Thoracic aorta (tissue), 2 donors: Measurements from ENCODE around the gene CAMKMT. TPM values are rescaled to one million over a fixed set of nuclear protein-coding genes. Genes with fewer than 3 reads are reported as not detected.

Source experiments
- ATAC-seq: fragments of 150-250 bp; one replicate; pipeline ENCODE4 v1.8.0; 2017; ENCODE audit warnings: low read depth; ENCODE audit not compliant: insufficient number of reproducible peaks, low FRiP score
- DNase-seq: peaks from one replicate; pipeline ENCODE4 v3.0.0-alpha.2; 2020; ENCODE audit warnings: low spot score
- H3K27ac ChIP-seq, 2 donors: fragments of 200-600 bp; sonication (generic); 1 replicate in 1 of 2; 2 replicates in 1 of 2; pipeline ENCODE4 v1.5.1; 2016; ENCODE audit warnings: mild to moderate bottlenecking in 2 of 2, moderate library complexity in 2 of 2
- H3K27me3 ChIP-seq: fragments of 200-600 bp; sonication (generic); replicated peaks from 2 replicates; pipeline ENCODE4 v1.6.0; 2016; ENCODE audit warnings: mild to moderate bottlenecking; ENCODE audit not compliant: insufficient read depth
- H3K36me3 ChIP-seq: fragments of 200-600 bp; sonication (generic); one replicate; pipeline ENCODE4 v1.5.1; 2016
- H3K4me1 ChIP-seq, 2 donors: fragments of 200-600 bp; sonication (generic); 1 replicate in 1 of 2; 2 replicates in 1 of 2; pipeline versions ENCODE4 v1.5.1 to v1.6.0; 2016; ENCODE audit warnings: low read depth in 2 of 2, mild to moderate bottlenecking in 1 of 2; ENCODE audit not compliant: control insufficient read depth in 1 of 2
- H3K4me3 ChIP-seq: fragments of 200-600 bp; sonication (generic); 2 replicates; pipeline ENCODE4 v1.5.1; 2016; ENCODE audit warnings: mild to moderate bottlenecking
- H3K9me3 ChIP-seq: fragments of 200-600 bp; sonication (generic); 2 replicates; pipeline ENCODE4 v1.5.1; 2016
- total RNA-seq, 2 donors: library from RNA; depleted of rRNA; stranded (reverse); fragments of >200 nt; gene quantifications; one replicate each; pipeline versions ENCODE4 v1.1.0 to v1.2.3, GENCODE V29; 2016
- TF ChIP-seq, protein P1 (sequence below): fragments of 200-600 bp; sonication (generic); IDR thresholded peaks from one replicate; pipeline ENCODE4 v1.5.1; 2019; ENCODE audit warnings: antibody characterized with exemption

Gene CAMKMT
- total RNA-seq, 2 donors from 2014 or later, result 4.7 to 11.6 TPM

GRCh38 chr2:44645937-44646336, 284.2 kb downstream of the CAMKMT start:
- Histone ChIP-seq H3K4me1 (no peaks in the 10 kb centered on the region), H3K4me3 (no peak overlapping the region), H3K27me3 (no peaks in the 10 kb centered on the region), H3K36me3 (no peaks in the 10 kb centered on the region), H3K27ac (no peak overlapping the region), H3K9me3 (no peaks in the 10 kb centered on the region)
- DNase-seq, result no peak
- no peak for ATAC-seq
- TF ChIP-seq, protein P1, sequence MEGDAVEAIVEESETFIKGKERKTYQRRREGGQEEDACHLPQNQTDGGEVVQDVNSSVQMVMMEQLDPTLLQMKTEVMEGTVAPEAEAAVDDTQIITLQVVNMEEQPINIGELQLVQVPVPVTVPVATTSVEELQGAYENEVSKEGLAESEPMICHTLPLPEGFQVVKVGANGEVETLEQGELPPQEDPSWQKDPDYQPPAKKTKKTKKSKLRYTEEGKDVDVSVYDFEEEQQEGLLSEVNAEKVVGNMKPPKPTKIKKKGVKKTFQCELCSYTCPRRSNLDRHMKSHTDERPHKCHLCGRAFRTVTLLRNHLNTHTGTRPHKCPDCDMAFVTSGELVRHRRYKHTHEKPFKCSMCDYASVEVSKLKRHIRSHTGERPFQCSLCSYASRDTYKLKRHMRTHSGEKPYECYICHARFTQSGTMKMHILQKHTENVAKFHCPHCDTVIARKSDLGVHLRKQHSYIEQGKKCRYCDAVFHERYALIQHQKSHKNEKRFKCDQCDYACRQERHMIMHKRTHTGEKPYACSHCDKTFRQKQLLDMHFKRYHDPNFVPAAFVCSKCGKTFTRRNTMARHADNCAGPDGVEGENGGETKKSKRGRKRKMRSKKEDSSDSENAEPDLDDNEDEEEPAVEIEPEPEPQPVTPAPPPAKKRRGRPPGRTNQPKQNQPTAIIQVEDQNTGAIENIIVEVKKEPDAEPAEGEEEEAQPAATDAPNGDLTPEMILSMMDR, result no peak

DNA sequence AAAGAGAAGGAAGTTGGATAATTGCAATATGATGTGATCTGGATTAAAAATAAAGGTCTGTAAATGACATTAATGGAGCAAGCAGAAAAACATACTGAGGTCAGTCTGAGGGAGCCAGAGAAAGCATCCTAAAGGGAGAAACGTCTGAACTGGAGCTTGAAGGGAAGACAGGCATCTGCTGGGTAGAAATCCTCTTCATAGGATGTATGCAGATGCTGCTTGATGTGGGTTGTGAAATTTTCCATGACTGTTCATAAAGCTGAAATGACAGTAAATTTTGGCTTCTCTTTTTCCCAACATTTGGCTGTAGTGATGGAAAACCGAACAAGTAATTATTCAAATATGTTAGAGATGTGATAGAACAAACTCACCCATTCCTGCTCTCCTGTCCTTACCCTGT, 287.6 kb downstream of the CAMKMT start:
- H3K9me3 ChIP-seq, result no peaks in the 10 kb centered on the region

DNA sequence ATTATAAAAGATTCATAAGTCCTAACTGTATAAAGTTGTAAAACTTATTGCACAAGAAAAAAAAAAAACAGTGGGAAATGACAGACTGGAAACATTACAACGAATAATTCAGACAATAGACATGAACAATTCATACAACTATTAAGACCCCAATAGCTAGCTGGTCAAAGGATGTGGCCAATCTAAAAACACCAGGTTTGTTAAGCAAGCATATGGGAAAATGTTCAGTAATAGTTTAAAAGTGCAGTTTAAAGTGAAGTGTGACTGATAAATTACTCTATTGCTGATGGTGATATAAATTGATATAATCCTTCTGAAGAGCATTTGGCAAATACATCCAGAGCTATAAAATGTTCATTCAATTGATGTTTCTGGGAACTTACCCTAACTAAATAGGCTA, 289.0 kb downstream of the CAMKMT start:
- Histone ChIP-seq H3K27me3 (no peaks in the 10 kb centered on the region), H3K27ac (no peak overlapping the region), H3K9me3 (no peaks in the 10 kb centered on the region), H3K36me3 (no peaks in the 10 kb centered on the region), H3K4me1 (peaks cover 5 to 12% of the 10 kb centered on the region in 2 donors), H3K4me3 (no peak overlapping the region)
- ATAC-seq, result no peak
- no peak for DNase-seq
- TF ChIP-seq, protein P1, result no peak

More for the DNA sequence above, 287.6 kb downstream of the CAMKMT start:
- no peaks in the 10 kb centered on the region for H3K4me1 ChIP-seq
- TF ChIP-seq, protein P1, result no peak
- no peak overlapping the region for H3K27ac ChIP-seq
- H3K4me3 ChIP-seq, result no peak overlapping the region
- DNase-seq (no peak), ATAC-seq (no peak)
- H3K36me3 ChIP-seq, result no peaks in the 10 kb centered on the region
- H3K27me3 ChIP-seq, result no peaks in the 10 kb centered on the region

- DNase-seq (no peak), ATAC-seq (no peak)
- Histone ChIP-seq H3K4me1 (peaks cover 5 to 17% of the 10 kb centered on the region in 2 donors), H3K36me3 (no peaks in the 10 kb centered on the region), H3K27ac (no peak overlapping the region), H3K9me3 (no peaks in the 10 kb centered on the region), H3K27me3 (no peaks in the 10 kb centered on the region), H3K4me3 (no peak overlapping the region)
- TF ChIP-seq, protein P1, result no peak
These were observed 290.2 kb downstream of the CAMKMT start for GRCh38 chr2:44651974-44652373.

DNA sequence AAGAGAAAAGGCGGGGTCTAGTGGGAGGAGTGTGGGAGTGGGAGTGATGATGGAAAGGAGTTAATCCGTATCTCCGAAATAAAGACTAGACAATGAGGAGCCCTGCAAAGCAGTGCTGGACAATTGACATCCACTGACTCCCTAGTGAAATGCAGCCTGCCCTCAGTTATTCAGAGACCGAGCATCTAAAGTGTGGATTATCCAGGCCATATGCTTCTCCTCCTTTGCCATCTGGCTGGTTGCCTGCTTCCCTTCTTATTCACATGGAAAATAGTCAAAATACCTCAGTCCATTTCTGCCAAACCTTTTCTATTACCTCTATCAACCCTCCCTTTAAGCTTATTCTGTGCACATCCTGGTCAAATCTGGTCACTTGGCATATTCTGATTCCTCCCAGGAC, 291.0 kb downstream of the CAMKMT start:
- DNase-seq (no peak), ATAC-seq (no peak)
- TF ChIP-seq, protein P1, result no peak
- Histone ChIP-seq H3K4me1 (peaks cover 5 to 17% of the 10 kb centered on the region in 2 donors), H3K36me3 (no peaks in the 10 kb centered on the region), H3K4me3 (no peak overlapping the region), H3K27me3 (no peaks in the 10 kb centered on the region), H3K9me3 (no peaks in the 10 kb centered on the region), H3K27ac (no peak overlapping the region)
